ENCODE measurements around the gene HMGXB4. TPM values are rescaled to one million over a fixed set of nuclear protein-coding genes. Genes with fewer than 3 reads are reported as not detected.

HMGXB4 gene
- total RNA-seq, 1 donor from 2014 or later, result 8.6 TPM

DNA sequence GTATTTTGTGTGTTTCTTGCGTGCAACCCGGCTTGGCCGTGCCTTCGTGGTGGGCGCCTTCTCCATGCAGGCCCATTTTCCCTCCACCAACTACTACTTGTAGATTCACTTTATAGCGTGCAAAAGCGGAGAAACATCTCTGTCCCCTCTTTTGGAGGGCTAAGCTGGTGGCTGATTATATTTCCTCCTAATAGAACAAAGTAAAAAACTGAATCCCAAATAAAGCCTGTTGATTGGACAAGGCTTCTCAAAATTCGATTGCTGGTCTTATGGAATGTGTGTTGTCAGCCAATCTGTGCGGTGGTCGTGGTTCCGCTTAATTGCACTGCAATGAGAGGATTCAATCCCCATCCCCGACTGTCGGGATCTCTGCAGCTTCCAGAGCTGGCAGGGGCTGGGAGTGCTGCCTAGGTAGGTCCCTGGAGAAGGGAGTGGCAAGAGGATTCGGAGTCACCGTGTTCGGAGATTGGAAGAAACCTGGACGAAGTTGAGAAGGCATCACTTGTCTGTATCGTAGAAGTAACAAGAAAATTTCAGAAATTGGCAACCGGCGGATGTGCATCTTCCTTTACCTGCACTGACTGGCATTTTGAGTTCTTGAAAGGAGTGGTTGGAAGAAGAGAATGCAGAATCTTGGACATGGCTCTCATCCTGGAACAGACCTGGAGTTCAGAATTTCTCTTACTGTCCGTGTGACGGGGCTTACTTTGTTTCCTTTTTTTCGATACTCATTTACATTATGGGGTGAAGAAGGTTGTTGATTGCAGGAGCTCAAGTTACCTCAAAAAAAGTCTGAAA, 1.1 kb downstream of the HMGXB4 start:
- Histone ChIP-seq H3K9me3 (replicated peaks) (no peaks in the 10 kb centered on the region), H3K27ac (replicated peaks) (peak overlapping the region; percentile 94), H3K4me3 (peak overlapping the region; percentile 85), H3K27me3 (ENCODE audit: low read depth) (no peaks in the 10 kb centered on the region), H3K36me3 (peaks cover 12% of the 10 kb centered on the region), H3K4me1 (peaks cover 29% of the 10 kb centered on the region)
- intact Hi-C loops (cut with micrococcal nuclease), result no loop called here
- TF ChIP-seq, protein P1, sequence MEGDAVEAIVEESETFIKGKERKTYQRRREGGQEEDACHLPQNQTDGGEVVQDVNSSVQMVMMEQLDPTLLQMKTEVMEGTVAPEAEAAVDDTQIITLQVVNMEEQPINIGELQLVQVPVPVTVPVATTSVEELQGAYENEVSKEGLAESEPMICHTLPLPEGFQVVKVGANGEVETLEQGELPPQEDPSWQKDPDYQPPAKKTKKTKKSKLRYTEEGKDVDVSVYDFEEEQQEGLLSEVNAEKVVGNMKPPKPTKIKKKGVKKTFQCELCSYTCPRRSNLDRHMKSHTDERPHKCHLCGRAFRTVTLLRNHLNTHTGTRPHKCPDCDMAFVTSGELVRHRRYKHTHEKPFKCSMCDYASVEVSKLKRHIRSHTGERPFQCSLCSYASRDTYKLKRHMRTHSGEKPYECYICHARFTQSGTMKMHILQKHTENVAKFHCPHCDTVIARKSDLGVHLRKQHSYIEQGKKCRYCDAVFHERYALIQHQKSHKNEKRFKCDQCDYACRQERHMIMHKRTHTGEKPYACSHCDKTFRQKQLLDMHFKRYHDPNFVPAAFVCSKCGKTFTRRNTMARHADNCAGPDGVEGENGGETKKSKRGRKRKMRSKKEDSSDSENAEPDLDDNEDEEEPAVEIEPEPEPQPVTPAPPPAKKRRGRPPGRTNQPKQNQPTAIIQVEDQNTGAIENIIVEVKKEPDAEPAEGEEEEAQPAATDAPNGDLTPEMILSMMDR (IDR thresholded peaks at IDR 0.05; ENCODE audit: borderline replicate concordance), result no peak
- no peak for DNase-seq

DNA sequence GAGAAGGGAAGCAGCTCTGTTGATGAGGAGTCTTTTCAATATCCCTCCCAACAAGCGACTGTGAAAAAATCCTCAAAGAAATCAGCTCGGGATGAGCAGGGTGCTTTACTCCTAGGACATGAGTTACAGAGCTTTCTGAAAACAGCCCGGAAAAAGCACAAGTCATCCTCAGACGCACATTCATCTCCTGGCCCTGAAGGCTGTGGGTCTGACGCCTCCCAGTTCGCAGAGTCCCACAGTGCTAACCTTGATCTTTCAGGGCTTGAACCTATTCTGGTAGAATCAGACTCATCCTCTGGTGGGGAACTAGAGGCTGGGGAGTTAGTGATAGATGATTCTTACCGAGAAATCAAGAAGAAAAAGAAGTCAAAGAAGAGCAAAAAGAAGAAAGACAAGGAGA, 7.7 kb downstream of the HMGXB4 start:
- TF ChIP-seq, protein P1 (IDR thresholded peaks at IDR 0.05; ENCODE audit: borderline replicate concordance), result no peak
- H3K36me3 ChIP-seq, result peaks cover 74% of the 10 kb centered on the region
- H3K4me1 ChIP-seq, result peaks cover 4% of the 10 kb centered on the region
- H3K9me3 ChIP-seq (replicated peaks), result no peaks in the 10 kb centered on the region
- H3K27me3 ChIP-seq (ENCODE audit: low read depth), result no peaks in the 10 kb centered on the region
- intact Hi-C loops (cut with micrococcal nuclease), result no loop called here
- no peak overlapping the region for H3K27ac ChIP-seq (replicated peaks)
- no peak for DNase-seq
- no peak overlapping the region for H3K4me3 ChIP-seq

DNA sequence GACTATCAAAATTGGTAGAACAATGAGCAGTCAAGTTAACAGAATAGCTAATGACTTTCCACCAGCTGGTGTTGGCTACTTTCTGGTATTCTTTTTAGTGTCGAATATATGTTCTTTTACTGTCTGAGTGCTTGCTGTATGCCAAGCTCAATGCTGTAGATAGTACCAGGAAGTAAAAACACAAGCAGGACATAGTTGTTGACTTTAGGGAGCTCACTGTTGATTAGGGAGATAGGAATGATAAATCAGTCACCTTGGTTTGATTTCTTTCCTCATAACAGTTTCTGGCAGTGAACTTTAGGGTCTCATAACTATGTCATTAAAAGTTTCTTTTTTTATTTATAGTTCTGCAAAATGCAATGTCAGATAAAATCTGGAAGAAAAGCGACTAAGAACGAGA, 9.0 kb downstream of the HMGXB4 start:
- Histone ChIP-seq H3K36me3 (peaks cover 85% of the 10 kb centered on the region), H3K4me1 (no peaks in the 10 kb centered on the region), H3K4me3 (no peak overlapping the region)

DNA sequence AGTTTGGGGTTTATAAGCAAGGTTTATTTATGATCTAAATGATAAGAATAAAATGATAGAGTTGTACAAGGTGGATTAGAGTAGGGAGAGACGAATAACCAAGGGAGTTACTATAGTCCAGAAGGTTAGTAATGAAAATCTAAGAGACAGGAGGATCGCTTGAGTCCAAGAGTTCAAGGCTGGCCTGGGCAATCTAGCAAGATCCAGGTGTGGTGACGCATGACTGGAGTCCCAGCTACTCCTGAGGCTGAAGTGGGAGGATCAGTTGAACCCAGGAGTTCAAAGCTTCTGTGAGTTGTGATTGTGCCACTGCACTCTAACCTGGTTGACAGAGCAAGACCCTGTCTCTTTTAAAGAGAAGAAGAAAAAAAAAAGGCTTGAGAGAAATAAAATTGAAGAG, 12.3 kb downstream of the HMGXB4 start:
- H3K27me3 ChIP-seq (ENCODE audit: low read depth), result no peaks in the 10 kb centered on the region
- peaks cover 79% of the 10 kb centered on the region for H3K36me3 ChIP-seq
- no peak overlapping the region for H3K4me3 ChIP-seq
- H3K4me1 ChIP-seq, result no peaks in the 10 kb centered on the region
- intact Hi-C loops (cut with micrococcal nuclease), result no loop called here
- H3K9me3 ChIP-seq (replicated peaks), result no peaks in the 10 kb centered on the region
- no peak for DNase-seq
- TF ChIP-seq, protein P1 (IDR thresholded peaks at IDR 0.05; ENCODE audit: borderline replicate concordance), result no peak
- no peak overlapping the region for H3K27ac ChIP-seq (replicated peaks)

More for the DNA sequence above, 9.0 kb downstream of the HMGXB4 start:
- TF ChIP-seq, protein P1 (IDR thresholded peaks at IDR 0.05; ENCODE audit: borderline replicate concordance), result no peak
- Histone ChIP-seq H3K27ac (replicated peaks) (no peak overlapping the region), H3K27me3 (ENCODE audit: low read depth) (no peaks in the 10 kb centered on the region), H3K9me3 (replicated peaks) (no peaks in the 10 kb centered on the region)
- DNase-seq, result no peak
- intact Hi-C loops (cut with micrococcal nuclease), result no loop called here

DNA sequence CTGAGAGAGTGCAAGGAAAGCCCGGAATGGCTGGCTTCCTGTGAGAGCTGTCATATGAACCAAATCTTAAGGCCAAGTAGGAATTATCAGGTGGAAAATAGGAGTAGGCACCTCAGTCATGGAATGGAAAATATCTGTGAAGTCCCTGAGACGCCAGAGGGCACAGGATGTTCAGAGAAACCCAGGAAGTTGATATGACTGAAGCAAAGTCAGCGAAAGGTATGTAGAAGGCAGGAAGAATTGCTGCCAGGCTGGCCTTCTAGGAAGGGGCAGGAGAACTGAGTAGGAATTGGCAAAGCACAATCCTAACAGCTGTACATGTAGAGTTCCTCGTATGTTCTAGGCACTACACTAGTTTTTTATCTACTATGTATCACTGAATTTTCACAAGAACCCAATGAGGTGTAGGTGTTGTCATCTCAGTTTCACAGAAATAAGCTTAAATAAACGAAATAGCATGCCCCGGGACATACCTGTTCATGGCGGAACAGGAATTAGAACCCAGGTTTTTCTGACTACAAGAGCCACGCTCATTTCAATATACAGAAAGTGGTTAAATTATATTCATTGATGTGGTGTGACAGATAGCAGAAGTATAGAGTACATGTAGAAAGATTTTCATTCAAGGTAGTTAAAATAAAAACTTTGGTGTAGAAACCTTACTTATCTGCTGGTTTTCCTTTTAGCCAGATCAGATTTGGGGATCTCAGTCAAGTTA, 17.0 kb downstream of the HMGXB4 start:
- Histone ChIP-seq H3K36me3 (peaks cover 45% of the 10 kb centered on the region), H3K27ac (replicated peaks) (no peak overlapping the region), H3K4me1 (no peaks in the 10 kb centered on the region), H3K27me3 (ENCODE audit: low read depth) (no peaks in the 10 kb centered on the region), H3K9me3 (replicated peaks) (no peaks in the 10 kb centered on the region), H3K4me3 (no peak overlapping the region)
- intact Hi-C loops (cut with micrococcal nuclease), result no loop called here
- DNase-seq, result no peak
- TF ChIP-seq, protein P1 (IDR thresholded peaks at IDR 0.05; ENCODE audit: borderline replicate concordance), result no peak

All from left ventricle myocardium inferior (tissue), 1 donor.